Epithelial cell of proximal tubule (primary cell): Measurements from ENCODE around the gene FXYD7. TPM values are rescaled to one million over a fixed set of nuclear protein-coding genes. Genes with fewer than 3 reads are reported as not detected.

Source experiments
- DNase-seq: peaks from one replicate; pipeline ENCODE4 v3.0.0-alpha.2; 2011; ENCODE audit warnings: low read depth
- H3K4me3 ChIP-seq: 2 replicates; pipeline ENCODE4 v1.5.1; 2011; ENCODE audit warnings: low read depth, mild to moderate bottlenecking, low read length
- CTCF ChIP-seq: conservative IDR thresholded peaks from 2 replicates; pipeline ENCODE4 v1.5.1; 2012; ENCODE audit warnings: low read depth, mild to moderate bottlenecking, low read length
- total RNA-seq: library from RNA; depleted of rRNA; stranded (reverse); fragments of >200 nt; gene quantifications from 2 replicates; pipeline ENCODE4 v1.2.3, GENCODE V29; 2015

Gene FXYD7
- total RNA-seq, 1 donor from 2014 or later: not detected

- no peak for DNase-seq
- no peak overlapping the region for H3K4me3 ChIP-seq
- peak; percentile 85 for TF ChIP-seq CTCF
Observed at GRCh38 chr19:35135389-35135909, 7.6 kb upstream of the FXYD7 start.

GRCh38 chr19:35136231-35136630, 6.8 kb upstream of the FXYD7 start:
- no peak overlapping the region for H3K4me3 ChIP-seq
- no peak for DNase-seq
- no peak for TF ChIP-seq CTCF

DNA sequence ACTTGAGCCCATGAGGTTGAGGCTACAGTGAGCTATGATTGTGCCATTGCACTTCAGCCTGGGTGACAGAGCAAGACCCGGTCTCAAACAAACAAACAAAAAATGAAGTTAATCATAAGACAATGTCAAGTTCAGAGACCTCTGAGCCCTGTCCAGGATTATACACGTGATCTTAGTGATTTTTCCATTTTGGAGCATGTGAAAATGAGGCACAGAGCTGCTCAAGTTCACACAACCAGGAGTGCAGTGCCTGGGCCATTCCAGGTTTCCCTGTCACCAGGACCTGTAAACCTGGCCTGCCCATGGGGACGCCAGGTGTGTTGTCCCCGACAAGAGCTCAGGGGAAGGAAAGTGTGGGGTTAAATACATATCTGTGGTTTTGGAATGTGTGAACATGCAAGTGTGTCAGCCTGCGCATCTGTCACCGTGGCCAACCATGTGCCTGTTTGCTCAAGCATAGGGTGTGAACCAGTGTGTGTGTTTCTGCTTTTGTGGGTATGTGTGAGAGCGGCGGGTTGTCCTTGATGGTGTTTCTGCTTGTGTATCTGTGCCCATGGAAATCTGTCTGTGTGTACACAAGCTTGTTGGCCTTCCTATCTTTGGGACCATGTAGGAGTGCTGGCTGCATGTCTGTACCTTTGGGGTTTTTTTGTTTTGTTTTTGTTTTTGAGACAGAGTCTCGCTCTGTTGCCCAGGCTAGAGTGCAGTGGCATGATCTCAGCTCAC, 5.9 kb upstream of the FXYD7 start:
- TF ChIP-seq CTCF: no peak
- H3K4me3 ChIP-seq: no peak overlapping the region
- DNase-seq: no peak

DNA sequence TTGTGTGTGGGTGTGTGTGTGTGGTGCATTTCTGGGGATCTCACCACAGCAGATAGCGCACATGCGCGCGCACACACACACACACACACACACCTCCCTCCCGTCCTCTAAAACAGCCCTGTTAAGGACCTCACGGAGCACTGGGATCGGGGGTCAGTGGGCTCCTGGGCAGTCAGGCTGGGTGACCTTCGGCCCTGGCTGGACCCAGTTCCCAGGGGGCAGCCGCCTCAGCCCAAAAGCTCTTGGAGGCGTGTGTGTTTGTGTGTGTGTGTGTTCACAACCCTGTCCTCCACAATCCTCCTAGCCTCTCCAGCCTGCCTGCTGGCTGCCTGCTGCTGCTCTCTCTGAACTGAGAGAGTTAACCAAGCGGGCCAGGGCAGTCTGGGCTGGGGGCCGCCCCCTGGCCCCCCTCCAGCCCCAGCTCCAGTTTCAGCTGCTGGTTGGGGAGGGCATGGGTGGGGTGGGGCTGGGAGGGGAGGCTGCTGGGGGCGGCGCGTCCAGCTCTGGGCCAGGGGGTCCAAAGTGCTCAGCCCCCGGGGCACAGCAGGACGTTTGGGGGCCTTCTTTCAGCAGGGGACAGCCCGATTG, 4.7 kb upstream of the FXYD7 start, which contains the start of gene FXYD1:
Gene FXYD1, plus strand, starts transcription at position 520 of the 588 bp plus-strand sequence. CDS start 1,256 bp downstream, outside the sequence.
- no peak for TF ChIP-seq CTCF
- H3K4me3 ChIP-seq: no peak within 1 kb of the TSS
- no peak for DNase-seq

GRCh38 chr19:35140207-35140961, 2.7 kb upstream of the FXYD7 start:
- DNase-seq: no peak
- TF ChIP-seq CTCF: no peak
- H3K4me3 ChIP-seq: no peak overlapping the region

- peak; percentile 46 for TF ChIP-seq CTCF
- no peak overlapping the region for H3K4me3 ChIP-seq
- no peak for DNase-seq
Observed at GRCh38 chr19:35140962-35141836, 1.9 kb upstream of the FXYD7 start.
